GM18507 (cell line): ENCODE data around the gene MCTP1.
"Not testable (repeated sequence)": the region's sequence is repeated elsewhere in the genome, so short reads cannot be mapped to it uniquely, and the experiment has no call there.

ENCODE experiments used
- DNase-seq: peaks from one replicate; pipeline ENCODE4 v3.0.0; 2011; ENCODE audit warnings: low read depth; ENCODE audit not compliant: insufficient read length; ENCODE audit errors: extremely low spot score
- FAIRE-seq: peaks from 2 replicates; lab custom pipeline; 2011; peaks lifted over from hg19 to GRCh38; lab: Jason Lieb, UNC

MCTP1 gene

DNA sequence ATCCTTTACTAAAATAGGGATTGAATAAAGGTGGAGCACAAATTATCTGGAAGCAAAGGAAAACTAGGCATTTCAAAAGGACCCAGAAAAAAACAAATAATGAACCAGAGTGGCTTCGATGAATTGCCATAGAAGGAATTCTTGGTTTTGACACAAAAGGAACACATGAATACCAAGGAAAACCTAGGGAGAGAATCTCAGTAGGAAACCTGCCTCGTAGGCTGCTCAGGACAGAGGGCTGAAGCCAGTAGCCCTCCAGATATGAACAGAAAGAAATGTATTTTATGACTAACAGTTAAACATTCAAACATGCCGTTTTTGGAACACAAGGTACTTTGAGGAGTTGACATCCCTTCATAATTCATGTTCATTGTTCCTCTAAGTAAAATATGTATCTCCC lies 420.9 kb downstream of the MCTP1 start:
- FAIRE-seq (no peak), DNase-seq (no peak)

DNA sequence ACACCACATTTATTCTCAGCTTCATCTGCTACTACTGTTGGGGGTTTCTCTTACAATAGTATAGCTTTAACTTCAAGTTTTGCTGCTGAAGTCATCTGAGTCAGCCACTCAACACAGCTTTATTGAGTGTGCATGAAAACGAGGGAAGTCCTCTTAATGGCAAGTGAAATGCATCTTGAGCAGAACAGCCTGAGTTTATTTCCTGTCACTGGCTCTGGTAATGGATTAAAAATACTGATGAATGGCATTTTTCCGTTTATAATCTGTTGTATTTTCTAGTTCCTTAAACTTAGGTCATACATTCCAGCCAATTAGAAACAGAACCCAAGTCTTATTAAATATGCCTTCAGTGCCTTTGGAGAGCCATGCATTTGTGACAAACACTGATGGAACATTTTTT lies 427.8 kb downstream of the MCTP1 start:
- FAIRE-seq (no peak), DNase-seq (no peak)

DNA sequence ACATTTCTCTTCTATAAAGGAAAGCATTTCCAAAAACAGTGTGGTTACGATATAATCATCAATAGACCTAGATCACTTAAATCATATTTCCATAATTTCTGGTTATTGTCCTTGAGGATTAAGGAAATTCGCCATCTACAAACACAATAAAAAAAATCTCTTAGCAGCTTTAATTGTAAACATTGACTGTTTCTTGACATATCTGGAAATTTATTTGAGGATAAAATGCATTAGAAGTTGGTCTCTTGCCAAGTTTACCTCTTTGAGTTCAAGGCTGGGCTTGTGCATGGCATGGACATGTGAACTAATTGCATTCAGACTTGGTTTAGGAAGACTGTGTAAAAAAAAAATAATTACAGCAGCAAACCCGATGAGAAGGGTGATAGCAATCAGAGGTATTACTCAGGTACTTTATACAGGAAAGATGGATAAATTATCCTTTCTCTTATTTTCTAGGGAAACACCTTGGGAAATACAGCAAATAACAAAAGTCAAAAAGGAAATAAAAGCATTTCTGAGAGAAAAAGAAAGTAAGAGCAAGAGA lies 428.6 kb downstream of the MCTP1 start:
- no peak for FAIRE-seq
- no peak for DNase-seq

DNA sequence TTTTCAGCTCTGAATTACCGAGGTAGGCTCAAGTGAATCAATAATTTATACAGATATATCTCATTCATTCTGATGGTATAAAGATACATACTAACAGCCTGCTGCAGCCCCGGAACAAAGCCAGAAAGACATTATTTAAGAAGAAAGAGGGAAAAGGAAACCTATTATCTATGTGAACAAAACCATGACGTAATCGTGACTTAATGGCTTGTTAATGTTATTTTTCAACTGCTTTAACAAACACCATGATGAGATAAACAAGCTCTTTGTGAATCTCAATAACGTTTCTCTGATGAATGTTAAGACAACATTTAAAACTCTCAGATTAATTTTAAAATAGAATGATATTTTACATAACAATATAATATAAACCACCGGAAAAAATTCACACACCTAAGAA lies 429.4 kb downstream of the MCTP1 start:
- no peak for DNase-seq
- FAIRE-seq = no peak

- DNase-seq (no peak), FAIRE-seq (no peak)
These were observed 431.8 kb downstream of the MCTP1 start for GRCh38 chr5:94853120-94853519.

DNA sequence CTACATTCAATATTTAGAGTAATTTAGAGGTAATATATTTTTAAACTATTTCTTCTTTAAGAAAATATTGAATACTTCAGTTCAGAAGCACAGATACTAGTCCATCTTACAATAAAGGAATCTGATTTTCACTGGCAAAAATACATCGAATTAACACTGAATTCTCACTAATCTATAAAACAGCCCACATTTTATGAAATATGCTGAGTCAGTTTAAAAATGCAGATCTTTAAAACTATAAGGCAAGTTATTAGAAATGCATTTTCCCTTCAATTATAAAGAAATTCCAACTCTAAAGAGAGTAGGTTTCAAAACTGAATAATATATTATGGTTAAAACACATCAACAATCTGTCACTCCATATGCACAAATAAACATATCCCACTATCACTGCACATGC lies 433.9 kb downstream of the MCTP1 start:
- DNase-seq (no peak), FAIRE-seq (no peak)

GRCh38 chr5:94849821-94850736 lies 434.8 kb downstream of the MCTP1 start:
- FAIRE-seq (peak; percentile 93), DNase-seq (peak; percentile 15)

DNA sequence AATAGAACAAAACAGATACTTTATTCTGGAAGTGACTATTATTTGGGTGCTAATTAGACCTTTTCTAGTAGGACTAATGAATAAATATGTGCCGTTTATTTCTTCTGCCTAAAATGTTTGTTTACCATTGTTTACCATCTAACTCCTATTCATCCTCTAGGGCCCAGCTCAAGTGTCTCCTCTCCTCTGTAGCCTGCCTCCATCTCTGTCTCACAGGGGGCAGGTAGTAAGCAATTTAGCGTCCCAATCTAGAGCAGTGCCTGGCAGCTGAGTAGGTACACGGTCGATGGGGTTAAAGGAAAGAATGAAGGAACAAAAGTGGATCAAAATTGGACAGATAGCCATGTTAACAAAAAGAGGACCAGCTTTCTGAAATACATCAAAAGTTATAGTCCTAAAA lies 435.6 kb downstream of the MCTP1 start:
- DNase-seq (no peak), FAIRE-seq (no peak)

DNA sequence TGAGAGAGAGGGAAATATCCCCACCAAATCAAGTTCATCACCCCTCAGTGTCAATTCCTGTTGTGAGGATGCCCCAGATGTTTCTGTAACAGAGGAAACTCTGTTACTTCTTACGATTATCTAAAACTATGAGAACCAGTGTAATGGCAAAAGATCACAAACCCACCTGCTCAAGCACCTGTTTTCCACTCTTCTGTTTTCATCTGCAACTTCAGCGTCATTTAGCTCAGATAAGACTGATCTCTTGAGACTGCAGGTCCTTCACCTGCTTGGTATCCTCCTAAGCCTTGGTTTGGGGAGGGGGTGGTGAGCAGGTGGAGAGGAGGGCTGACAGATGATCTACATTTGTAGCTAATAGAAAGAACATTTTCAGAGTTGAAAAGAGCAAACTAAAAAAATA lies 437.2 kb downstream of the MCTP1 start:
- DNase-seq (no peak), FAIRE-seq (no peak)

DNA sequence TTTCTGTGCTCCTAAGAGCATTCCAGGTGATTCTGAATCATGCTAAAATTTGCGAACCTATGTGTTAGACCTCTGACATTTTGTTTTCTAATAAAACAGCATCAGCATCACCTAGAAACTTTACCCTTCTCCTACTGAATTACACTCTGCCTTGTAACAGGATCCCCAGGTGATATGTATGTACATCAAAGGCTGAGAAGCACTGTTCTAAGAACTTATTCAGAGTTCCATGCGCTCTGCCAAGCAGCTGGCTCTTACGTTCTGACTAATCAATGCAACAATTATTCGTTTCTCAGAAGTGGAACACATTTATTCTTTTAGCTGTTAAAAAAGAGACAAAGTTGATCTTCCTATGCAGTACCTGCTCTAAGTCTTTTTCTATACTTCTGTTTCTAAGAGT lies 437.9 kb downstream of the MCTP1 start:
- no peak for FAIRE-seq
- DNase-seq = no peak

DNA sequence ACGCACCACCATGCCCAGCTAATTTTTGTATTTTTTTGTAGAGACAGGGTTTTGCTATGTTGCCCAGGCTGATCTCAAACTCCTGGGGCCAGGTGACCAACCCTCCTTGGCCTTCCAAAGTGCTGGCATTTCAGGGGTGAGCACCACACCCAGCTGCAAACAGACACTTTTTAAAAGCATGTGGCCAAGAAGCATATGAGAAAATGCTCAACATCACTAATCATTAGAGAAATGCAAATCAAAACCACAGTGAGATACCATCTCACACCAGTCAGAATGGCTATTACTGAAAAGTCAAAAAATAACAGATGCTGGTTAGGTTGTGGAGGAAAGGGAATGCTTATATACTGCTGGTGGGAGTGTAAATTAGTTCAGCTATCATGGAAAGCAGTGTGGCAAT lies 439.2 kb downstream of the MCTP1 start:
- not testable (repeated sequence) for DNase-seq
- peak; percentile 18 for FAIRE-seq

GRCh38 chr5:94841598-94842322 lies 443.1 kb downstream of the MCTP1 start:
- no peak for DNase-seq
- FAIRE-seq = no peak

GRCh38 chr5:94833851-94834250 lies 451.0 kb downstream of the MCTP1 start:
- FAIRE-seq = no peak
- DNase-seq = no peak

DNA sequence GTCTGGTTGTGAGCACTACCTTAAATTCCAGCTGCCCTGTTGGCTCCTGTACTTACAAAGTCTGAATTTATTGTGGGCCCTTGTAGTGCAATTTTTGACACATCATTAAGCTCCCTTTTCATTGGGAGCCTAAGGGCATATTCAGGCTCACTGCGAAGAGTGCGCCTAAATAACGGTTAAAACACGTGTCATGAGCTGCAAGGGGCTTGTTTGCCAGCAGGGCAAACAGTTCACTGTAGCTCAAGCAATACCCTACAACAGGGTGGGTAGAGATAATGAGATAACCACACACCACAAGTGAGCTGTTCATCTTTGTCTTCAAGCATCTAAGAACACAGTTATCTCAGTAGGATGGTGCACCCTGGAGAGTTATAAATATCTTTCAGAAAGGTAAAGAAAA lies 452.2 kb downstream of the MCTP1 start:
- no peak for DNase-seq
- no peak for FAIRE-seq

DNA sequence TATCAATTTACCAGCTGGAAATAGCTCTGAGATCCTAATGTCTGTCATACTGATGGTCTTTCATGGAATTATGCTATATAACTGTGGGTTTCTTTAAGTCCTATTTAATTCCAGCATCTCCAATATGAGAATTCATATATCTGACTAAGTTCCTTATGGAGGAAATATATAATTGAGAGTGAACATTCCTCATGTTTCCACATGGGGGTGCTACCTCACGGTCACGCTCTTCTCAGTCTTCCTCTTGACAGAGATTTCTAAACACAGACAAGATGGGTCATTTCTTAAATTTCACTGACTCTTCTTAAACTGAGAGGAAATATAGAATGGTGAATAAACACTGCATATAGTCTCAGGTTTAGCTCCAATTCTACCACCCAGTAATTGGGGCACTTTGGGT lies 454.4 kb downstream of the MCTP1 start:
- DNase-seq (no peak), FAIRE-seq (peak; percentile 39)

DNA sequence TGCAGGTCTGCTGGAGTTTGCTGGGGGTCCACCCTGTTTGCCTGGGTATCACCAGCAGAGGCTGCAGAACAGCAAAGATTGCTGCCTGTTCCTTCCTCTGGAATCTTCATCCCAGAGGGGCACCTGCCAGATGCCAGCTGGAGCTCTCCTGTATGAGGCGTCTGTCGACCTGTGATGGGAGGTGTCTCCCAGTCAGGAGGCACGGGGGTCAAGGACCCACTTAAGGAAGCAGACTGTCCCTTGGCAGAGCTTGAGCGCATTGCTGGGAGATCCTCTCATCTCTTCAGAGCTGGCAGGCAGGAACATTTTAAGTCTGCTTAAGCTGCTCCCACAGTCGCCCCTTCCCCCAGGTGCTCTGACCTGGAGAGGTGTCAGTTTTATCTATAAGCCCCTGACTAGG lies 456.7 kb downstream of the MCTP1 start:
- not testable (repeated sequence) for FAIRE-seq, DNase-seq

- FAIRE-seq (no peak), DNase-seq (no peak)
These were observed 464.4 kb downstream of the MCTP1 start for GRCh38 chr5:94820488-94820887.

GRCh38 chr5:94818904-94819303 lies 466.0 kb downstream of the MCTP1 start:
- DNase-seq (no peak), FAIRE-seq (no peak)

DNA sequence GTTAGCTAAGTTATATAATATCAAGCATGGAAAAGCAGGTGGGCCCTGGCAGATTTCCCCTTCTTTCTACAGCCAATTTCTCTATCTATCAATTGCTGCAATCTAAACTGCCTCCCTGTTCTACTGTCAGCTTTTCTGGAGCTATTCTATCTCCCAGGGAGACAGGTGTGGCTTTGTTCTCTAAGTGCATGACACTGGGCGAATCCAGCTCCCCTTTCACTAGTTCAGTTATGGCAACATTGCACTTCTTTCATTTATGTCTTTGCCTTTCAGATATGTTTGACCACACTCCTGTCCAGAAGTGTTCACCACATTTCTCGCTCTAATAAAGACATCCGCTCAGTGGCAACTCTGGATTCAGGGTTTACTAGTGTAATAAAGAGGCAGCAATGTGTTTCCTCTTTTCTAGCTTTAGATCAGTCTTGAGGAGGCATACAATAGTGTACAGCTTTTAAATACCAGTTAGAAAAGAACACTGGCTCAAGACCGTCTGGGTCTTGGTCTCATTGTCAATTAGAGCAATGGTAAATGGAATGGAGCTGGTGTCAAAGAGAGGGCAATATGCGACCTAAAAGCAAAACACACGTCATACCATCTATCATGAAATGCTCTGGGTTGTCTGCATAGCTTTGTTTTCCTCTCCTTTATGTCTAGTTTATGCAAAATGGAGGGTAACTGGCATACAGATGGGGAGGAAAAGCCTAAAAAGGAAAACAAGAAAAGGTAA lies 469.4 kb downstream of the MCTP1 start:
- no peak for FAIRE-seq
- DNase-seq = no peak

DNA sequence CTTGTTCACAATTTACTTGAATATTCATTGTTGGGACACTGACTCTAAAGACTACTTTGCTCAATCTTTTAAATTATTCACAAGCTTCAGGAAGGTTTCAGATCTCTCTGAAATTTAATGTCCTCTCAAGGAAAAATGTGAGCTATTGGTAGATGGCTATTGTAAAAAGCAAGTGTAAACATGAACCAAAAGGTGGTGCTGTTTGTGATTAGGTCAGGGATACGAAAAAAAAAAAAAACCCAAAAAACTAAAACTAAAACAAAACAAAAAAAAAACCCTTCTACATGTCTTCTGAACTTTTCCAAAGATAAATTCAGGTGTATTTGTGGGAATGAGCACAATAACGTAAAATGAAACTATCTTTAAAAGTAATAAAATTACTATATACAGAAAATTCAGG lies 472.7 kb downstream of the MCTP1 start:
- FAIRE-seq (no peak), DNase-seq (no peak)
